HCT116 (cell line): ENCODE results near the gene SHISAL2A. TPM values are rescaled to one million over a fixed set of nuclear protein-coding genes. Genes with fewer than 3 reads are reported as not detected.

ENCODE experiments used
- ATAC-seq: fragments of 200-7000 bp; cut with Tn5 transposase; 2 replicates; pipeline ENCODE4 v1.9.1; 2020; ENCODE audit warnings: mild to moderate bottlenecking, moderate library complexity
- BruUV-seq: library from RNA; stranded (reverse); fragments of 400-500 nt; replicated peaks from 2 replicates; lab custom pipeline; 2021; lab: Mats Ljungman, UMichigan
- CTCF ChIA-PET: fragments of 300-600 bp; sonication (Branson Sonifier 250); formaldehyde crosslinking; loops from one replicate; lab custom pipeline; 2021; ENCODE audit warnings: antibody characterized with exemption; lab: Charles Lee
- POLR2A ChIA-PET: fragments of 300-600, 350-600 bp; sonication (Branson Sonifier 250); formaldehyde crosslinking; loops from one replicate; lab custom pipeline; 2021; ENCODE audit warnings: antibody characterized with exemption; lab: Charles Lee
- RAD21 ChIA-PET, 2 experiments: fragments of 300-600 bp; sonication (Branson Sonifier 250); formaldehyde crosslinking; loops; one replicate each; lab custom pipeline; 2023; ENCODE audit warnings: low total read pairs in 2 of 2; ENCODE audit not compliant: uncharacterized antibody in 2 of 2, unreplicated experiment in 2 of 2, low non-redundant PET in 1 of 2; lab: Charles Lee
- DNase-seq: peaks from one replicate; pipeline ENCODE4 v3.0.0-alpha.2; 2010; ENCODE audit warnings: low read depth, low spot score
- H2AFZ ChIP-seq: fragments of 200-600 bp; shearing (Covaris generic), sonication (generic); 2 replicates; pipeline ENCODE4 v1.6.1; 2017; ENCODE audit warnings: low read depth, mixed run types, mixed read lengths, antibody characterized with exemption, low read length; ENCODE audit not compliant: poor library complexity, severe bottlenecking
- H3K27ac ChIP-seq: 2 replicates; pipeline ENCODE4 v1.5.1; 2012; ENCODE audit warnings: low read depth, low read length
- H3K27me3 ChIP-seq: fragments of 200-600 bp; sonication (generic); 2 replicates; pipeline ENCODE4 v1.6.1; 2016; ENCODE audit warnings: mixed run types, low read length, mixed read lengths; ENCODE audit not compliant: insufficient read depth
- H3K36me3 ChIP-seq, 2 experiments: fragments of 200-500 bp in 1 of 2; fragments of 200-600 bp in 1 of 2; sonication (Bioruptor generic) in 1 of 2; sonication (generic) in 1 of 2; 2 replicates each; pipeline versions ENCODE4 v1.5.1 to v1.6.1; 2014 to 2016; ENCODE audit warnings: low read length in 2 of 2, inconsistent platforms in 1 of 2, mixed read lengths in 1 of 2, mixed run types in 1 of 2; ENCODE audit not compliant: insufficient read depth in 2 of 2, control insufficient read depth in 1 of 2
- H3K4me1 ChIP-seq, 2 experiments: fragments of 200-600 bp in 1 of 2; sonication (generic) in 1 of 2; 2 replicates each; pipeline versions ENCODE4 v1.5.1 to v1.6.1; 2012 to 2017; ENCODE audit warnings: low read length in 2 of 2, inconsistent platforms in 1 of 2, mild to moderate bottlenecking in 1 of 2, mixed read lengths in 1 of 2, mixed run types in 1 of 2, moderate library complexity in 1 of 2; ENCODE audit not compliant: insufficient read depth in 2 of 2, control insufficient read depth in 1 of 2
- H3K4me2 ChIP-seq: fragments of 200-600 bp; sonication (generic); 2 replicates; pipeline ENCODE4 v1.6.1; 2017; ENCODE audit warnings: mixed run types, low read length, mixed read lengths
- H3K4me3 ChIP-seq, 2 experiments: fragments of 200-600 bp in 1 of 2; sonication (generic) in 1 of 2; replicated peaks in 1 of 2; 2 replicates each; pipeline ENCODE4 v1.5.1; 2011 to 2016; ENCODE audit warnings: low read length in 2 of 2, control low read depth in 1 of 2, low read depth in 1 of 2, mild to moderate bottlenecking in 1 of 2, mixed read lengths in 1 of 2, mixed run types in 1 of 2
- H3K79me2 ChIP-seq: fragments of 200-600 bp; sonication (generic); 2 replicates; pipeline ENCODE4 v1.6.1; 2017; ENCODE audit warnings: mild to moderate bottlenecking, mixed run types, low read length, moderate library complexity, mixed read lengths; ENCODE audit not compliant: insufficient read depth
- H3K9ac ChIP-seq: fragments of 200-600 bp; sonication (generic); 2 replicates; pipeline ENCODE4 v1.6.1; 2016; ENCODE audit warnings: low read length, mixed read lengths
- H3K9me2 ChIP-seq: fragments of 200-600 bp; sonication (generic), shearing (Covaris generic); 2 replicates; pipeline ENCODE4 v1.6.1; 2017; ENCODE audit warnings: mixed run types, mild to moderate bottlenecking, moderate library complexity; ENCODE audit not compliant: insufficient read depth
- H3K9me3 ChIP-seq, 2 experiments: fragments of 200-500 bp in 1 of 2; fragments of 200-600 bp in 1 of 2; sonication (Bioruptor generic) in 1 of 2; sonication (generic) in 1 of 2; 2 replicates each; pipeline ENCODE4 v1.6.1; 2014 to 2017; ENCODE audit warnings: low read length in 2 of 2, mixed read lengths in 2 of 2, inconsistent platforms in 1 of 2, low read depth in 1 of 2, mild to moderate bottlenecking in 1 of 2, mixed run types in 1 of 2, moderate library complexity in 1 of 2; ENCODE audit not compliant: control insufficient read depth in 1 of 2, insufficient read depth in 1 of 2
- H4K20me1 ChIP-seq: fragments of 200-600 bp; sonication (generic), shearing (Covaris generic); 2 replicates; pipeline ENCODE4 v1.6.1; 2017; ENCODE audit warnings: mixed run types, mild to moderate bottlenecking, moderate library complexity; ENCODE audit not compliant: insufficient read depth
- CBX3 ChIP-seq: IDR thresholded peaks from 2 replicates; pipeline ENCODE4 v1.6.1; 2012; ENCODE audit warnings: low read depth
- CEBPB ChIP-seq: IDR thresholded peaks from 2 replicates; pipeline ENCODE4 v1.6.1; 2012; ENCODE audit warnings: low read depth
- EGR1 ChIP-seq: IDR thresholded peaks from 2 replicates; pipeline ENCODE4 v1.6.1; 2012; ENCODE audit warnings: low read depth
- EZH2 ChIP-seq: fragments of 200-600 bp; sonication (generic); IDR thresholded peaks from 2 replicates; pipeline ENCODE4 v1.6.1; 2017; ENCODE audit warnings: antibody characterized with exemption, mixed run types
- EZH2phosphoT487 ChIP-seq: fragments of 200-600 bp; IDR thresholded peaks from 2 replicates; pipeline ENCODE4 v1.6.1; 2018; ENCODE audit warnings: antibody characterized with exemption, borderline replicate concordance
- POLR2AphosphoS5 ChIP-seq: IDR thresholded peaks from 2 replicates; pipeline ENCODE4 v1.6.1; 2011; ENCODE audit warnings: mild to moderate bottlenecking, low read depth, low read length, moderate library complexity
- RAD21 ChIP-seq: IDR thresholded peaks from 2 replicates; pipeline ENCODE4 v1.6.1; 2012; ENCODE audit warnings: low read depth, mild to moderate bottlenecking
- REST ChIP-seq: IDR thresholded peaks from 2 replicates; pipeline ENCODE4 v1.6.1; 2012; ENCODE audit warnings: low read depth
- SP1 ChIP-seq: IDR thresholded peaks from 2 replicates; pipeline ENCODE4 v1.6.1; 2012; ENCODE audit warnings: low read depth
- TCF7L2 ChIP-seq: IDR thresholded peaks from 2 replicates; pipeline ENCODE4 v1.7.0; 2011; ENCODE audit warnings: borderline replicate concordance, inconsistent platforms; ENCODE audit not compliant: insufficient read depth, insufficient read length; ENCODE audit errors: extremely low read depth
- intact Hi-C: fragments of 100-400 bp; cut with micrococcal nuclease; formaldehyde crosslinking; loops from 2 replicates; pipeline ENCODE4 v1.10.0; 2022
- total RNA-seq: library from RNA; stranded (reverse); gene quantifications from one replicate; pipeline ENCODE4 v1.2.1, GENCODE V29; 2021; ENCODE audit not compliant: unreplicated experiment
- TF ChIP-seq, protein P1 (sequence below): IDR thresholded peaks from 2 replicates; pipeline ENCODE4 v1.6.1; 2011; ENCODE audit warnings: mild to moderate bottlenecking, low read length, moderate library complexity; ENCODE audit not compliant: insufficient replicate concordance; ENCODE audit errors: extremely low read depth

SHISAL2A gene
- total RNA-seq, 1 experiment from 2014 or later, result not detected

DNA sequence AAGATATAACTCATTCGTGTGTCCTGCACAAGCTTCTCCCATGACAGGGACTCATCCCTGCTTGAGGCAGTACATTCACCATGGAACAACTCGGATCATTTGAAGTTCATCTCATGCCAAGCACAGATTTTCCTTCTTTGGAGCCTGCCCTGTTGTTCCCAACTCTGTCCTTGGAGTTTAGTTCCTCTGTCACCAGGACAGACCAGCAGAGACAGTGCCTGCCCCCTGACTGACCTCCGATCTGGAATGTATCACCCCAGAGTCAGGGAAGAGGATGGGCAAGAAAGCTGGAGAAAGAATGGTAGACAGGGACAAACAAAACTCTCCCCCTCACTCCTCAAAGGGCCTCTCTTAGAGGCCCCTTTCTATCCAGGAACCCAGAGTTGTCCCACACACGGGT is 5.0 kb downstream of the SHISAL2A start:
- Histone ChIP-seq H3K36me3 (no peaks in the 10 kb centered on the region), H3K9me2 (no peaks in the 10 kb centered on the region), H3K9me3 (no peaks in the 10 kb centered on the region), H3K4me3 (no peak overlapping the region), H3K9ac (no peak overlapping the region), H3K79me2 (no peaks in the 10 kb centered on the region), H3K4me1 (peaks cover 0 to 5% of the 10 kb centered on the region in 2 experiments; a peak in 1 of 4 replicates), H3K27ac (no peak overlapping the region), H3K4me2 (no peak overlapping the region), H3K27me3 (no peaks in the 10 kb centered on the region), H2AFZ (no peak overlapping the region), H4K20me1 (no peaks in the 10 kb centered on the region)
- no TSS peak for BruUV-seq
- ChIA-PET POLR2A (no interaction called here), CTCF (no interaction called here), RAD21 (no interaction called here)
- intact Hi-C loops, result no loop called here
- no peak for TF ChIP-seq EZH2
- TF ChIP-seq CEBPB, result no peak
- TF ChIP-seq, protein P1, sequence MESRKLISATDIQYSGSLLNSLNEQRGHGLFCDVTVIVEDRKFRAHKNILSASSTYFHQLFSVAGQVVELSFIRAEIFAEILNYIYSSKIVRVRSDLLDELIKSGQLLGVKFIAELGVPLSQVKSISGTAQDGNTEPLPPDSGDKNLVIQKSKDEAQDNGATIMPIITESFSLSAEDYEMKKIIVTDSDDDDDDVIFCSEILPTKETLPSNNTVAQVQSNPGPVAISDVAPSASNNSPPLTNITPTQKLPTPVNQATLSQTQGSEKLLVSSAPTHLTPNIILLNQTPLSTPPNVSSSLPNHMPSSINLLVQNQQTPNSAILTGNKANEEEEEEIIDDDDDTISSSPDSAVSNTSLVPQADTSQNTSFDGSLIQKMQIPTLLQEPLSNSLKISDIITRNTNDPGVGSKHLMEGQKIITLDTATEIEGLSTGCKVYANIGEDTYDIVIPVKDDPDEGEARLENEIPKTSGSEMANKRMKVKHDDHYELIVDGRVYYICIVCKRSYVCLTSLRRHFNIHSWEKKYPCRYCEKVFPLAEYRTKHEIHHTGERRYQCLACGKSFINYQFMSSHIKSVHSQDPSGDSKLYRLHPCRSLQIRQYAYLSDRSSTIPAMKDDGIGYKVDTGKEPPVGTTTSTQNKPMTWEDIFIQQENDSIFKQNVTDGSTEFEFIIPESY, result no peak
- TF ChIP-seq SP1, result no peak
- no peak for TF ChIP-seq EZH2phosphoT487
- no peak for TF ChIP-seq CBX3
- no peak for TF ChIP-seq RAD21
- TF ChIP-seq EGR1, result no peak
- TF ChIP-seq TCF7L2, result no peak
- TF ChIP-seq REST, result no peak
- TF ChIP-seq POLR2AphosphoS5, result no peak
- no peak for ATAC-seq
- no peak for DNase-seq
